NCI-H82 (cell line): ENCODE results near the gene LGALS4.
A peak's percentile ranks its signal among the peaks of the same experiment; 100 is the strongest.
"Not testable (repeated sequence)": the region's sequence is repeated elsewhere in the genome, so short reads cannot be mapped to it uniquely, and the experiment has no call there.

Experiments
- DNase-seq: peaks from one replicate; lab custom pipeline; 2025; lab: John Stamatoyannopoulos, UW

The LGALS4 gene

DNA sequence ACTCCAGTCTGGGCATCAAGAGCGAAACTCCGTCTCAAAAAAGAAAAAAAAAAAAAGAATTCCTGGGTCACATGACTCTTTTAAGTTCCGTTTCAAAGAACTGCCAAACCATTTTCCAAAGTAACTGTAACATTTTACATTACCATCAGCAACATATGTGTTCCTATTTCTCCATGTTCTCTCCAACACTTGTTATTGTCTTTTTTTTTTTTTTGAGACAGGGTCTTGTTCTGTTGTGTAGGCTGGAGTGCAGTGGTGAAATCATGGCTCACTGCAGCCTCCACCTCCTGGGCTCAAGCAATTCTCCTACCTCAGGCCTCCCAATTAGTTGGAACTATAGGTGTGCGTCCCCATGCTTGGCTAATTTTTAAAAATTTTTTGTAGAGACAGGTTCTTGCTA lies 17.2 kb downstream of the LGALS4 start:
- DNase-seq = no peak

DNA sequence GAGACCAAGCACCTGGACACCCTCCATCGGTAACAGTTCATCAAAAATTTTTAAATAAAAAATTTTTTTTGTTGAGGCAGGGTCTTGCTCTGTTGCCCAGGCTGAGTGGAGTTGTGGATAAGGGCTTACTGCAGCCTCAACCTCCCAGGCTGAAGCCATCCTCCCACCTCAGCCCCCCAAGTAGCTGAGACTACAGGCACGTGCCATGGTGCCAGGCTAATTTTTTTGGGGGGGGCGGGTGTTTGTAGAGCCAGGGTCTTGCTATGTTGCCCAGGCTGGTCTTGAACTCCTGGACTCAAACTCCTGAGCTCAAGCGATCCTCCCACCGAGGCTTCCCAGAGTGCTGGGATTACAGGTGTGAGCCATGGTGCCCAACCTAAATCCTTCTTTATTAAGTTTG lies 19.1 kb downstream of the LGALS4 start:
- no peak for DNase-seq

DNA sequence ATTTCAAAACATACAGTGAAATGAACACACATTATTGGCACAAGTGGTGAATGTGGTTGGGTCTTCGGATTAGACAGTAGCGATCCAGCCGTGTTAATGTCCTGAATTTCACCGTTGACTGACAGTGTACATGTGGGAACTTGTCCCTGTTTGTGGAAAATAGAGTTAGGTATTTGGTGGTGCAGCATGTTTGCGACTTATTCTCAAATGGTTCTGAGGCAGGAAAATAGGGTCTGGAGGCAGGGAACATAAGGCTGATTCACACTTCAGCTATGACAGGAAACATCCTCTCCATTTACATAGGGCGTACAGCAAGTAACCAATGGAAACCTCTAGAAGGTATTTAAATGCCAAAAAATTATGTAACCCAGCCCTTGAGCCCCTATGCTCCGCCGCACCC lies 19.6 kb downstream of the LGALS4 start:
- DNase-seq = no peak

DNA sequence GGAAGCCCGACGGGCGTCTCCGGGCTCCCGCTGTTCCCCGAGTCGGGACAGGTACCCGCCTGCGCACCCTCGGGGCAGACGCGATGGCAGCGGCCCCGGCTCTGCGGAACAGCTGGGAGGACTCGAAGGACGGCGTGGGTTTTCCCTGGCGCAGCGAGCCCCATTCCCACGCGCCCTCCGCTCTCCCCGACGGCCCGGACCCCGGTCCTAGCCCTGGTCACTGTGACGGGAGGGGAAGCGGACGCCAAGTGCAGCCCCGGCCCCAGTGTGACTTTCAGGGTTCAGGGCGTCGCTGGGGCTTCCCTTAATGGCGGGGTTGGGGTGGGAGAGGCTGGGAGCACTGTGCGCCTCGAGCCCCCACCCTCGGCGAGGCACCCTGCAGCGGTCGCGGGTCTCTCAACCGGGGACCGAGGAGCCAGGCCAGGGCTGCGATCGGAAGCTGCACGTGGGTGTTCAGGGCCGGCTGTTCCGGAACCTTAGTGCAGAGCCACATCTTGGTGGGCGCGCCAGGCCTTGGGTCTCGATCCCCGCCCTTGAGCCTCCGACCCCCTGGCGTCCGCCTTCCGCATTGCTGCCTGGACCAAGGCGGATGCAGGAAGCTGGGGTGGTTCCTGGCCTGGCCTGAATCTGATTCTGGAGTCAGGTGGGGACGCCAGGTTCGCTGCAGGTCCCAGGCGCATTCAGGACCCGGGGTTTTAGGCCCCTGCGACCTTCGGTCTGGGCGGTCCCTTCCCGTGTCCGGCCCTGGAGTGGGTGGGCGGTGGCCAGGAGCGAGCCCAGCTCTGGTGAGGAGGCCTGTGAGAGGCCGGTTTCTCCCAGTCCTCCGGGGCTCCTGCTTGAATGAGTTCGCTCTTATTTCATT lies 20.3 kb downstream of the LGALS4 start:
- DNase-seq = no peak

DNA sequence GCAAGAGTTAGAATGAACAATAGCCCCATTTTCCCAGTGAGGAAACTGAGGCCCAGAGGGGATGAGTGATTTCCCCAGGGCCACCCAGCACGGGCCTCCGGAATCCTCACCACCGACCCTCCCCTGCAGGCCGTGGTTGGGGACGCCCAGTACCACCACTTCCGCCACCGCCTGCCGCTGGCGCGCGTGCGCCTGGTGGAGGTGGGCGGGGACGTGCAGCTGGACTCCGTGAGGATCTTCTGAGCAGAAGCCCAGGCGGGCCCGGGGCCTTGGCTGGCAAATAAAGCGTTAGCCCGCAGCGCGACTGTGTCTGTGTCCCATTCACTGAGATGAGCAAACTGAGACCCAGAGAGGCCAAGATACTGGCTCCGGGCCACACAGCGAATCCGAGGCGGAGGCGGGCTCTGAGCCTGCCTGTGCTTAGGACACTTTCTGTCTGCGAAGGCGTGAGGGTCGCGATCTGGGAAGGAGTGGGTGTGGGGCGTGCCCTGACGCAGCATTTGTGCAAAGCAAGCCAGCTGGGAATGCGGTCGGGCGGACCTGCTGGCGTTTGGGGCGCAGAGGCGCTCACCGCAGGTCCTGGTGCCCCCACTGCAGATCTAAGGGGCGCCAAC lies 21.2 kb downstream of the LGALS4 start:
- DNase-seq = not testable (repeated sequence)

DNA sequence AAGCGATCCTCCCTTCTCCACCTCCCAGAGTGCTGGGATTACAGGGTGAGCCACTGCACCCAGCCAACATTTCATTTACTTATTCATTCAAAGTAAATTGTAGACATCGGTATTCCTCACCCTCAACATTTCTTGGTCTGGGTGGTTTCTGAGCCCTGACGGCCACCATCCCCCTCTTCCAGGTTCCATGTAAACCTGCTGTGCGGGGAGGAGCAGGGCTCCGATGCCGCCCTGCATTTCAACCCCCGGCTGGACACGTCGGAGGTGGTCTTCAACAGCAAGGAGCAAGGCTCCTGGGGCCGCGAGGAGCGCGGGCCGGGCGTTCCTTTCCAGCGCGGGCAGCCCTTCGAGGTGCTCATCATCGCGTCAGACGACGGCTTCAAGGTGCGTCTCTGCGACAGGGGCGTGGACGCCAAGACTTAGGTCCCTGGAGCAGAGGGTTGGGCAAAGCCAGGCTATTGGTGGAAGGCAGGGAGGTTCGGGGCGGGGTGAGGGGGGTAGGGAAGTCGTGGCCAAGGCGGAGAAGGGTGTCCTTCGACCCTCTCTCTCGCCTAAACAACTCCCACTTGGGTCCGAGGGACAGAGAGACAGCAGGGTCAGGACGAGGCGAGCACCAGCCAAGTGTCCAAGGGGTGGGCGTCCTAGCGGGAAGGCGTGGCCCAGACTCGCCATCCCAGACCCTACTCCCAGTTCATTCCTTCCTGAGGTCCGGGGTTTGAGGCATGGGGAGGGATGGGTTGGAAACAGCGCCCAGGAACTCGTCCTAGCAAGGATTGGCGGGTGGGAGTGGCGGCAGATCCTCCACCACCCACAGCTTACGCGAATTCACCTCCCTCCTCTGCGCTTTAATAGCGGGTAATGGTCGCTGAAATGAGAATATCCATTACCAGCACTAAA lies 22.0 kb downstream of the LGALS4 start:
- not testable (repeated sequence) for DNase-seq

DNA sequence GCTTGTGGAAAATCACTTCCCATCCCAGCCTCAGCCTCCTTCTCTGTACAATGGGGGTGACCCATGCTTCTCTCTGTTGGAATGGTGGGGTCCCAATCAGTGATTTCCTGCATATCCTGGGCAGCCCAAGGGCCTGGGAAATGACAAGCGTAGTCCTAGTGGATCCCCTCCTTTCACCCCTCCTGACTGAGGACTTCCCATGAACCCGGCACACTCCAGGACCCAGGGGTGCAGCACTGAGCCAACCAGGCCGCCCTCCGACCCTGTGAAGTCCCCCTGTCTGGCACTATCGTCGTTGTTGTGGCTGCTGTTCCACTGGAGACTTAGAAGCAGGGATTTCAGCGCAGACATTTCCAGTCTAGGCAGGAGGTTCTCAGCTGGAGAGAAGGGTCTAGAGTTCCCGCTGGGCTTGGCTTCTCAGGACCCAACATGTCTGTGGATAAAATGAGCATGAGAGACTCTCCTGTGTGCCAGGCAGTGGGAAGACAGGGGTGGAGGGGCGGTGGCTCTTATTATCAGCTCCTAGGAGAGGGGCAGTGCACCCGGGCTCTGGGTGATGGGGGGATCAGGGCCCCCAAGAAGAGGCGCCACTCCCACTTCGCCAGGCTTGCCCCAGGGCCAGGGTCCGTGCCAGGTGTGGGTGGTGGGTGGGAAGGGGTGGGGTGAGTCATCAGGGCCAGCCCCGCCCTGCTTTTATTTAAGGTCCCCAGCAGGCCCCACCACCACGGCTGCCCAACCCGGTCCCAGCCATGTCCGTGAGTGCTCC lies 24.1 kb downstream of the LGALS4 start, which contains the start of gene LGALS7B:
TSS of gene LGALS7B (plus strand) at position 723 of the 766 bp plus-strand sequence. CDS start at position 750, 27 bp downstream.
- DNase-seq = no peak

DNA sequence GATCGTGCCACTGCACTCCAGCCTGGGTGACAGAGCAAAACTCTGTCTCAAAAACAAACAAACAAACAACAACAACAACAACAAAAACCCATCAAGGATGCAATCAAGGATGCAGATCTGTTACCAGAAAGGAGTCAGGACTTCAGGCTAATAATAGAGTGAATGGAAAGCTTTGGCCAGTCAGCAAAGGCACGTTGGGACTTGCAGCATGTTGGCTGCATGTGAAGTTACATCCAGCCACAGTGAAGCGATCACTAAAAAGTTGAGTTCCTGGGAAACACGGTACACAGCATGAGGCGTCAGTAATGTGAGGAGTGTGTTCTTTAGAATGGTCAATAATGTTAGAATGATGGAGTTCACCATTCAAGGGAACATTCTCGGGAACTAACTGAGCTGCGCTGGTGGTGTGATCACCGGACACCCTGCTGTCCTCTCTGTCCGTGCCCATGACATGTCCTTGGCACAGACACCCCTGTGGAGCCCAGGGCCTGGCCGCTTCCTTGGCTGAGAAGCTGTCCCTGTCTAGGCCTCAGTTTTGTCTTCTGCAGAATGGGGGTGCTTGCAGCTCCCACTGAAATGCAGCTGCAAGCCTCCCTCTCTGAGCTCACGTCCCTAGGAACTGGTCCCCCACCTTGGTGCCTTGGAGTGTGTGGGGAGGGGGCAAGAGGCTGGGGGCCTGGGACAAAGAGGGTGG lies 26.0 kb downstream of the LGALS4 start:
- no peak for DNase-seq

DNA sequence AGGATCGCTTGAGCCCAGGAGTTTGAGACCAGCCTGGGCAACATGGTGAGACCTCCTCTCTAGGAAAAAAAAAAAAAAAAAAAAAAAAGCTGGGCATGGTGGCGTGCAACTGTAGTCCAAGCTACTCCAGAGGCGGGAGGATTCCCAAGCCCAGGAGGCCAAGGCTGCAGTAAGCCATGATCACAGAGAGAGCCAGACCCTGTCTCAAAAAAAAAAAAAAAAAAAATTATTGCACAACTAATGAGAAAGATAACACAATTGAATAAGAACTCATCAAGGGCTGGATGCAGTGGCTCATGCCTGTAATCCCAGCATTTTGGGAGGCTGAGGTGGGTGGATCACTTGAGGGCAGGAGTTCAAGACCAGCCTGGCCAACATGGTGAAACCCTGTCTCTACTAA lies 26.7 kb downstream of the LGALS4 start:
- not testable (repeated sequence) for DNase-seq

DNA sequence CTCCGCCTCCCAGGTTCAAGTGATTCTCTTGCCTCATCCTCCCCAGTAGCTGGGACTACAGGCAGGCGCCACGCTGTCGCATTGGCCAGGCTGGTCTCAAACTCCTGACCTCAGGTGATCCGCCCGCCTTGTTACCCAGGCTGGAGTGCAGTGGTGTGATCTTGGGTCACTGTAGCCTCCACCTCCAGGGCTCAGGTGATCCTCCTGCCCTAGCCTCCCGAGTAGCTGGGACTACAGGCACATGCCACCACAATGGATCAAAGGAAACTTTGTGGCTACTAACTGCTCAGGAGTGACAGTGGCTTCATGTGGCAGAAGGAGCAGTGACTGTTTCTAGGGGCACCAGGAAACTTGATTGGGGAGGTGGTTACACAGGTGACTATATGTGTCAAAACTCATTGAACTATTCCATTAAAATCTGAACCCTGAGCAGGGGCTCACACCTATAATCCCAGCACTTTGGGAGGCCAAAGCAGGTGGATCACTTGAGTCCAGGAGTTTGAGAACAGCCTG lies 27.5 kb downstream of the LGALS4 start:
- DNase-seq = no peak

DNA sequence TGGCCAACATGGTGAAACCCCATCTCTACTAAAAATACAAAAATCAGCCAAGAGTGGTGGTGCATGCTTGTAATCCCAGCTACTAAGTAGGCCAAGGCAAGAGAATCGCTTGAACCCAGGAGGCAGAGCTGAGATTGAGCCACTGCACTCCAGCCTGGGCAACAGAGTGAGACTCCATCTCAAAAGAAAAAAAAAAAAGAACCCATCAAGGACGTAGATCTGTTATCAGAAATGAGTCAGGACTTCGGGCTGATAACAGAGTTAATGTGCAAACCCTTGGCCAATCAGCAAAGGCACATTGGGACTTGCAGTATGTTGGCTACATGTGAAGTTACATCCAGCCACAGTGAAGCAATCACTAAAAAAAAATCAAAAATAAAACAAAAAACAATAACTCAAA lies 28.5 kb downstream of the LGALS4 start:
- DNase-seq = no peak

DNA sequence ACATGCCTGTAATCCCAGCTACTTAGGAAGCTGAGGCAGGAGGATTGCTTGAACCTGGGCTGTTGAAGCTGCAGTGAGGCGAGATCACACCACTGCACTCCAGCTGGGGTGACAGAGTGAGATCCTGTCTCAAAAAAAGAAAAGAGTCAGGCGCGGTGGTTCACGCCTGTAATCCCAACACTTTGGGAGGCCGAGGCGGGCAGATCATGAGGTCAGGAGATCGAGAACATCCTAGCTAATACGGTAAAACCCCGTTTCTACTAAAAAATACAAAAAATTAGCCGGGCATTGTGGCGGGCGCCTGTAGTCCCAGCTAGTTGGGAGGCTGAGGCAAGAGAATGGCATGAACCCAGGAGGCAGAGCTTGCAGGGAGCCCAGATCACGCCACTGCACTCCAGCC lies 30.5 kb downstream of the LGALS4 start:
- DNase-seq = not testable (repeated sequence)

DNA sequence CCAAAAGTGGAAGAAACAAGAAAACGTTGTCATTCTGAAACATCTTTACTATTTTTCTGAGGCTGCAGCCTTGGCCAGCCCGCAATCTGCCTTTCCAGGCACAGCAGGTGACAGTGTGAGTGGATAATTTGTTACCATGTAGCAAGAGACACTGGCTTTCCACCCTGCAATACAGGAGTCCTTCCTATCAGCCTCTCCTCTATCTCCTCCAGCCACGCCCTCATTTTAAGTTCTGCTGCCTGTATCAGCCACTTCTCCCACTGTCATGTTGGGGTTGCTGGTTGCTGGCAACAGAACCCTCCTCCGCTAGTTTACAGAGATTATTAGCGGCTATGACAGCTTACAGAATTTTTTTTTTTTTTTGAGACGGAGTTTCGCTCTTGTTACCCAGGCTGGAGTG lies 31.7 kb downstream of the LGALS4 start:
- peak; percentile 34 for DNase-seq

DNA sequence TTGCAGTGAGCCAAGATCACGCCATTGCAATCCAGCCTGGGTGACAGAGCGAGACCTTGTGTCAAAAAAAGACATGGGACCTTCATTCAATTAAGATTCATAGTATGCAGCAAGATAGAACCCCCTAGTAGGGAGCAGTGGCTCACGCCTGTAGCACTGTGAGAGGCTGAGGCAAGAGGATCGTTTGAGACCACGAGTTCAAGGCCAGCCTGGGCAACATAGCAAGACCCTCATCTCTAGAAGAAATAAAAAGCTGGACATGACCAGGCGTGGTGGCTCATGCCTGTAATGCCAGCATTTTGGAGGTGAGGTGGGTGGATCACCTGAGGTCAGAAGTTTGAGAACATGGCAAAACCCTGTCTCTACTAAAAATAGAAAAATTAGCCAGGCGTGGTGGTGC lies 32.3 kb downstream of the LGALS4 start:
- no peak for DNase-seq

DNA sequence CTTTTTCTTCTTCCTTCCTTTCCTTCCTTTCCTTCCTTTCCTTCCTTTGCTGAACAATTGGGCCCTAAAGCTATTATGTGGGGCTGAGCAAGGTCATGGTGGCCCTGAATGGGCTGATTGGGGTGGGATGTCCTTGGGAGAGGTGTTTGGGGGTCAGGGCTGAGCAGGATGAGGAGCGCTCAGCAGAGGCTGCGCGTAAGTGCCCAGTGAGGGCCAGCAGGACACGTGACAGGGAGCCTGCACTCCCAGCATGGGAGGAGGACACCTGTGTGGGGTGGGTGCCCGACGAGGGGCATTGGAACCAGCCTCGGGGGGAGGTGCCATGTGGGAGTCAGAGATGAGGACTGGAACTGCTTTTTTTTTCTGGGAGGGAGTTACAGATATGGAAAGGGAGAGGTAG lies 34.0 kb downstream of the LGALS4 start:
- no peak for DNase-seq

DNA sequence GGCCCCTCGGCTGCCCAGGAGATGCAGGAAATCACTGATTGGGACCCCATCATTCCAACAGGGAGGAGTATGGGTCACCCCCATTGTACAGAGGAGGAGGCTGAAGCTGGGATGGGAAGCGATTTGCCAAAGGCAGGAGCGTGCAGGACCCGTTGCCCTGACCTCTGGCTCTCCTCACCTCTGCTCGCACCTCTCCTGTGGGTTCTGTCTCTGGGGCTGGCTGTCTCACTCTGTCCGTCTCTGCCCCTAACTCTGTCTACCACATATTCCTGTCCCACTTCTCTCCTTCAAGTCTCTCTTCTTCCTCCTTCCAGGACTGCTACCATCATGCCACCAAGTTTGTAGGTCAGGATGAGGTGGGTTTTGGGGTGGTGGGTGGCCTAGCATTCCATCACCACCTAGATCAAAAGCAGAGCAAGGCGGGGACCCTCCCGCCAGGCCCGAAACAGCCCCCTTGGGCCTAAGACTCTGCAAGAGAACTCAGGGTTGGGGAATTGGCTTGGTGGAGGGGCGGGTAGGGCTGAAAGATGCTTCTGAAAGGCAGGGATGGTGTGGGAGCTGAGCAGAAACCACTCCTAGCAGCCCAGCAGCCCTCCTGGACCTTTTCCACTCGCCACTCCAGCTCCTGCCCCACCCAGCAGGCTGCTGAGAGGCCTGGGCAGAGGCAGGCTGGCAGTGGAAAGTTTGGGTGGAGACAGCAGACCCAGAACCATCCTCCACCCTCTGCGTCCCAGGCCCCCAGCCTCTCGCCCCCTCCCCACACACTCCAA lies 38.4 kb downstream of the LGALS4 start:
- DNase-seq = no peak

DNA sequence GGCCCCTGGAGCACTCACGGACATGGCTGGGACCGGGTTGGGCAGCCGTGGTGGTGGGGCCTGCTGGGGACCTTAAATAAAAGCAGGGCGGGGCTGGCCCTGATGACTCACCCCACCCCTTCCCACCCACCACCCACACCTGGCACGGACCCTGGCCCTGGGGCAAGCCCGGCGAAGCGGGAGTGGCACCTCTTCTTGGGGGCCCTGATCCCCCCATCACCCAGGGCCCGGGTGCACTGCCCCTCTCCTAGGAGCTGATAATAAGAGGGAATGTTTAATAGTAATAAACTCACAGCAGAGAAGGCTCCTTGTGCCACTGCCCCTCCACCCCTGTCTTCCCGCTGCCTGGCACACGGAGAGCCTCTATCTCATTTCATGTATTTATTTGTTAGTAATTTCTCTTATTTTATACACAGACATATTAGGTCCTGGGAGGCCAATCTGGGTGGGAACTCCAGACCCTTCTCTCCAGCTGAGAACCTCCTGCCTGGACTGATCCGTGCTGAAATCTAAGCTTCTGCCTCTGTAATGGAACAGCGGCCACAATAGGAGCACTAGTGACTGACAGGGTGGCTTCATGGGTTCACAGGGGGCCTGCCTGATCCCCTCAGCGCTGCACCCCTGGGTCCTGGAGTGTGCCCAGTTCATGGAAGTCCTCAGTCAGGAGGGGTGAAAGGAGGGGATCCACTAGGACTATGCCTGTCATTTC lies 39.1 kb downstream of the LGALS4 start, which contains the start of gene LGALS7:
TSS of gene LGALS7 (minus strand) at position 49 of the 709 bp plus-strand sequence. CDS start at position 24, 25 bp downstream.
- no peak for DNase-seq

DNA sequence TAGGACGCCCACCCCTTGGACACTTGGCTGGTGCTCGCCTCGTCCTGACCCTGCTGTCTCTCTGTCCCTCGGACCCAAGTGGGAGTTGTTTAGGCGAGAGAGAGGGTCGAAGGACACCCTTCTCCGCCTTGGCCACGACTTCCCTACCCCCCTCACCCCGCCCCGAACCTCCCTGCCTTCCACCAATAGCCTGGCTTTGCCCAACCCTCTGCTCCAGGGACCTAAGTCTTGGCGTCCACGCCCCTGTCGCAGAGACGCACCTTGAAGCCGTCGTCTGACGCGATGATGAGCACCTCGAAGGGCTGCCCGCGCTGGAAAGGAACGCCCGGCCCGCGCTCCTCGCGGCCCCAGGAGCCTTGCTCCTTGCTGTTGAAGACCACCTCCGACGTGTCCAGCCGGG lies 41.2 kb downstream of the LGALS4 start:
- not testable (repeated sequence) for DNase-seq

DNA sequence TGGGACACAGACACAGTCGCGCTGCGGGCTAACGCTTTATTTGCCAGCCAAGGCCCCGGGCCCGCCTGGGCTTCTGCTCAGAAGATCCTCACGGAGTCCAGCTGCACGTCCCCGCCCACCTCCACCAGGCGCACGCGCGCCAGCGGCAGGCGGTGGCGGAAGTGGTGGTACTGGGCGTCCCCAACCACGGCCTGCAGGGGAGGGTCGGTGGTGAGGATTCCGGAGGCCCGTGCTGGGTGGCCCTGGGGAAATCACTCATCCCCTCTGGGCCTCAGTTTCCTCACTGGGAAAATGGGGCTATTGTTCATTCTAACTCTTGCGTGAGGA lies 41.8 kb downstream of the LGALS4 start:
- not testable (repeated sequence) for DNase-seq
